ENCODE data around the gene EDC4. TPM values are rescaled to one million over a fixed set of nuclear protein-coding genes. Genes with fewer than 3 reads are reported as not detected.

The EDC4 gene
- total and polyA plus RNA-seq, 2 of the 13 experiments (the other 11 are each of a cell fraction or from before 2014, with no cell fraction given): 51.4 to 59.1 TPM

GRCh38 chr16:67928561-67929364 lies 55.9 kb downstream of the EDC4 start (continued):
- TF ChIP-seq HNF4G (IDR thresholded peaks at IDR 0.05; ENCODE audit: borderline replicate concordance, low read depth, low read length) (no peak), HNF4G (CRISPR knock-in tag; IDR thresholded peaks at IDR 0.05; ENCODE audit: borderline replicate concordance, low read depth) (peak; percentile 32; the same call in 1 of the 2 replicates), ZNF780A (CRISPR knock-in tag; IDR thresholded peaks at IDR 0.05) (0 out of 2 replicates have a peak, but pooled peaks have one; percentile 58), FOXK2 (IDR thresholded peaks at IDR 0.05) (no peak), ZBED4 (CRISPR knock-in tag; IDR thresholded peaks at IDR 0.05; ENCODE audit: borderline replicate concordance) (no peak), KLF13 (CRISPR knock-in tag; IDR thresholded peaks at IDR 0.05) (peak; percentile 29; the same call in 1 of the 2 replicates), MYC (CRISPR knock-in tag; IDR thresholded peaks at IDR 0.05; ENCODE audit: borderline replicate concordance) (peak; percentile 25; the same call in 1 of the 2 replicates), FOXO1 (CRISPR knock-in tag; IDR thresholded peaks at IDR 0.05) (peak; percentile 48; the same call in 1 of the 2 replicates), FOXA1 (IDR thresholded peaks at IDR 0.05) (no peak), FOXA1 (CRISPR knock-in tag; IDR thresholded peaks at IDR 0.05) (peak; percentile 12; the same call in 1 of the 2 replicates), IRF2 (CRISPR knock-in tag; IDR thresholded peaks at IDR 0.05) (peak; percentile 79), XRCC5 (optimal IDR thresholded peaks at IDR 0.05; ENCODE audit: low read length) (peak; percentile 92), PATZ1 (CRISPR knock-in tag; IDR thresholded peaks at IDR 0.05) (peak; percentile 47; the same call in 1 of the 2 replicates), TBL1XR1 (IDR thresholded peaks at IDR 0.05; ENCODE audit: borderline replicate concordance, low read length, partially characterized antibody) (peak; percentile 31), HIVEP1 (CRISPR knock-in tag; IDR thresholded peaks at IDR 0.05) (no peak), STAT6 (CRISPR knock-in tag; IDR thresholded peaks at IDR 0.05; ENCODE audit: borderline replicate concordance) (no peak), CBX5 (CRISPR knock-in tag; IDR thresholded peaks at IDR 0.05; ENCODE audit: borderline replicate concordance) (peak; percentile 55; the same call in 1 of the 2 replicates)
